Measurements from ENCODE around the gene CRYGS.

The CRYGS gene

DNA sequence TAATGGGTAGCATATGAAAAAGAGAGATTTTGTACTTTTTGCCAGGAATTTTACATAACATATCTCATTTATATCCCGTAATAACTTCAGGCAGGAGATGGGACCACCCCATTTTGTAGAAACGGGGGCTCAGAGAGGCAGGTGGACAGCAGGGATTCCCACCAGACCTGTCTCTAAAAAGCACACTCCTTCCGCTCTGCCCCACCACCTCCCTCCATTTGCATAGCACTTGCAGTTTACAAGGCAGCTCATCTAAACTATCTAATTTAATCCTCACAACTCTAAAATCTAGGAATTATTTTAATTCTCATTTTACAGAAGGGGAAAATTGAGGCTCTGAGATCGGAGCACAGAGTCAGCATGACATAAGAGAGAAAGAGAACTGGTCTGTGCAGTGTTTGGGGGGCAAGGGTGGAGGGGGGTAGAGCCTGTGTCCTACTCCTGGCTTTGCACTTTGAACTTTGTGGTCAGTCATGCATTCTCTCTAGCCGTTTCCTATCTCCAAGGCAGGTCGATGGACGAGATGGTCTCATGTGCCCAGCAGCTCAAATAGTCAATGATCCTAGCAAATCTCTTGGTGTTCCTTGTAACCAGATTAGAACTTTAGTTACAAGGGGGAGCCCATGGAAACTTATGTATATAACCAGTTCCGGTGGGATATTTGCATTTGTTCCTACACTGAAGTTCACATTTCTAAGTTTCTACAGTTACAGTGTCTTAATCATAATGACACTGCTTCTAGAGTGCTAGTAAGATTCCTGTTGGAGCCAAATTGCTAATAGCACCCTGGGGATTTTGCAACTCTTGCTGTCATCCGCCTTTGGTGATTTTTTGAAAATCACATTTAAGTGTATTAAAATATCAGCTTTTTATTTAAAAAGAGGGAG is 18.6 kb downstream of the CRYGS start:
- H3K4me2 ChIP-seq = peak overlapping the region in 8 of 11 experiments; percentile 11 to 60 (median 43); a peak in 14 of 22 replicates

DNA sequence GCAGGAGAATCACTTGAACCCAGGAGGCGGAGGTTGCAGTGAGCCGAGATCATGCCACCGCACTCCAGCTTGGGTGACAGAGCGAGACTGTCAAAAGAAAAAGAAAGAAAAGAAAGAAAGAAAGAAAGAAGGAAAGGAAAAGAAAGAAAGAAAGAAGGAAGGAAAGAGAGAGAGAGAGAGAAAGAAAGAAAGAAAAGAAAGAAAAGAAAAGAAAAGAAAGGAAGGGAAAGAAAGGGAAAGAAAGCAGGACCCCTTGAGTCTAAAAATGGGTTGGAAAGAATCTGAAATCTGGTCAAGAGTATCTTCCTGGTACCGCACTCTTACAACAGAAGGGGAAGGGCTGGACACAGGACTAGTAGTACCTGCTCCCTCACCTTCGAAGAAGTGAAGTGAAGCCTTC is 19.6 kb downstream of the CRYGS start:
- Histone ChIP-seq H3K4me3 (no peak overlapping the region), H3K9ac (no peak overlapping the region), H3K4me2 (no peak overlapping the region), H3K4me1 (peaks cover 2 to 52% (median 42%) of the 10 kb centered on the region in 10 experiments), H3K9me3 (replicated peaks in 1 of 11) (peaks cover 0 to 10% (median 5%) of the 10 kb centered on the region in 11 experiments; a peak in 10 of 22 replicates), H3K27ac (no peak overlapping the region), H3K36me3 (no peaks in the 10 kb centered on the region), H3K27me3 (no peaks in the 10 kb centered on the region), H4K20me1 (no peaks in the 10 kb centered on the region)
- no peak for TF ChIP-seq Cebpa-rat (IDR thresholded peaks at IDR 0.05)

More for the DNA sequence above, 18.6 kb downstream of the CRYGS start:
- Histone ChIP-seq H3K27me3 (no peaks in the 10 kb centered on the region), H3K9me3 (replicated peaks in 1 of 11) (peaks cover 0 to 10% (median 5%) of the 10 kb centered on the region in 11 experiments; a peak in 10 of 22 replicates), H3K36me3 (no peaks in the 10 kb centered on the region), H4K20me1 (no peaks in the 10 kb centered on the region), H3K4me3 (no peak overlapping the region), H3K27ac (no peak overlapping the region), H3K4me1 (peaks cover 0 to 53% (median 47%) of the 10 kb centered on the region in 10 experiments; a peak in 17 of 20 replicates), H3K9ac (no peak overlapping the region)
- no peak for TF ChIP-seq Cebpa-rat (IDR thresholded peaks at IDR 0.05)

GRCh38 chr3:186523434-186523833 is 20.7 kb downstream of the CRYGS start:
- H3K27ac ChIP-seq = no peak overlapping the region
- H3K4me3 ChIP-seq = no peak overlapping the region
- no peak for TF ChIP-seq Cebpa-rat (IDR thresholded peaks at IDR 0.05)
- no peak overlapping the region for H3K9ac ChIP-seq
- H3K4me1 ChIP-seq = peaks cover 11 to 52% (median 43%) of the 10 kb centered on the region in 10 experiments
- no peaks in the 10 kb centered on the region for H3K36me3 ChIP-seq
- no peak overlapping the region for H3K4me2 ChIP-seq
- peaks cover 0 to 8% (median 4%) of the 10 kb centered on the region in 11 experiments; a peak in 10 of 22 replicates for H3K9me3 ChIP-seq (replicated peaks in 1 of 11)
- no peaks in the 10 kb centered on the region for H4K20me1 ChIP-seq
- no peaks in the 10 kb centered on the region for H3K27me3 ChIP-seq

GRCh38 chr3:186523022-186523421 is 21.2 kb downstream of the CRYGS start:
- H3K9me3 ChIP-seq (replicated peaks in 1 of 11) = peaks cover 0 to 4% (median under 1%) of the 10 kb centered on the region in 11 experiments; a peak in 9 of 22 replicates
- no peaks in the 10 kb centered on the region for H4K20me1 ChIP-seq
- H3K27me3 ChIP-seq = no peaks in the 10 kb centered on the region
- H3K4me1 ChIP-seq = peaks cover 11 to 56% (median 47%) of the 10 kb centered on the region in 10 experiments
- no peak overlapping the region for H3K27ac ChIP-seq
- no peak overlapping the region for H3K4me3 ChIP-seq
- no peak for TF ChIP-seq Cebpa-rat (IDR thresholded peaks at IDR 0.05)
- H3K9ac ChIP-seq = no peak overlapping the region
- no peak overlapping the region for H3K4me2 ChIP-seq
- no peaks in the 10 kb centered on the region for H3K36me3 ChIP-seq

GRCh38 chr3:186520957-186521842 is 23.0 kb downstream of the CRYGS start:
- Histone ChIP-seq H3K9me3 (replicated peaks in 1 of 11) (peaks cover 12 to 17% (median 14%) of the 10 kb centered on the region in 11 experiments), H4K20me1 (no peaks in the 10 kb centered on the region), H3K36me3 (no peaks in the 10 kb centered on the region; a peak in 1 of 22 replicates), H3K4me2 (peak overlapping the region in 9 of 11 experiments; percentile 11 to 68 (median 59); a peak in 16 of 22 replicates), H3K27me3 (no peaks in the 10 kb centered on the region), H3K4me1 (peaks cover 11 to 57% (median 41%) of the 10 kb centered on the region in 10 experiments), H3K27ac (no peak overlapping the region), H3K4me3 (no peak overlapping the region), H3K9ac (no peak overlapping the region)
- no peak for TF ChIP-seq Cebpa-rat (IDR thresholded peaks at IDR 0.05)

DNA sequence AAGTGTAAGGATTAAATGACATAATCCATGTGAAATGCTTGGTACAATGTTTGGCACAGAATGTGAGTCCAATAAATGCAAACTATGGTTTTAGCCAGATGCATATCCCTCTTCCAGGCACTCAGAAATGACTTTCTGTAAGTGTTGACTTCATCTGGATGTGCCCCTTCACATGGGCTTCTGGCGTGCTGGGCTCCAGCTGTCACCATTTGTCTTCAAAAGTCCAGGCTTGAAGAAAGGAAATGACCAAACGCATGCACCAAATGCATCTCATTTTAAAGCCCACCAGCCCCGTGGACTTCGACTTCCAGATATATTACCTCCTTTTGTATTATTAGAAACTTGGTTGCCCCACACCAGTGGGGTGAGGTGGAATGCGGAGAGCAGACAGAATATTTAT is 23.7 kb downstream of the CRYGS start:
- peaks cover 12 to 20% (median 14%) of the 10 kb centered on the region in 11 experiments for H3K9me3 ChIP-seq (replicated peaks in 1 of 11)

GRCh38 chr3:186519021-186519658 is 25.0 kb downstream of the CRYGS start:
- no peak for TF ChIP-seq Cebpa-rat (IDR thresholded peaks at IDR 0.05)
- H3K36me3 ChIP-seq = no peaks in the 10 kb centered on the region; a peak in 1 of 22 replicates
- H3K4me3 ChIP-seq = no peak overlapping the region
- peaks cover 12 to 20% (median 14%) of the 10 kb centered on the region in 11 experiments for H3K9me3 ChIP-seq (replicated peaks in 1 of 11)
- H4K20me1 ChIP-seq = no peaks in the 10 kb centered on the region
- H3K27me3 ChIP-seq = no peaks in the 10 kb centered on the region
- H3K27ac ChIP-seq = no peak overlapping the region
- peaks cover 19 to 67% (median 50%) of the 10 kb centered on the region in 10 experiments for H3K4me1 ChIP-seq
- H3K9ac ChIP-seq = no peak overlapping the region
- H3K4me2 ChIP-seq = peak overlapping the region; percentile 58 to 80 (median 67)

More for the DNA sequence above, 23.7 kb downstream of the CRYGS start:
- H3K4me3 ChIP-seq = no peak overlapping the region
- peak overlapping the region in 1 of 11 experiments; percentile 63; a peak in 3 of 22 replicates for H3K4me2 ChIP-seq
- H3K27ac ChIP-seq = no peak overlapping the region
- peaks cover 12 to 57% (median 39%) of the 10 kb centered on the region in 10 experiments for H3K4me1 ChIP-seq
- no peaks in the 10 kb centered on the region; a peak in 1 of 22 replicates for H3K36me3 ChIP-seq
- no peaks in the 10 kb centered on the region for H4K20me1 ChIP-seq
- no peak overlapping the region for H3K9ac ChIP-seq
- H3K27me3 ChIP-seq = no peaks in the 10 kb centered on the region
- TF ChIP-seq Cebpa-rat (IDR thresholded peaks at IDR 0.05) = no peak

DNA sequence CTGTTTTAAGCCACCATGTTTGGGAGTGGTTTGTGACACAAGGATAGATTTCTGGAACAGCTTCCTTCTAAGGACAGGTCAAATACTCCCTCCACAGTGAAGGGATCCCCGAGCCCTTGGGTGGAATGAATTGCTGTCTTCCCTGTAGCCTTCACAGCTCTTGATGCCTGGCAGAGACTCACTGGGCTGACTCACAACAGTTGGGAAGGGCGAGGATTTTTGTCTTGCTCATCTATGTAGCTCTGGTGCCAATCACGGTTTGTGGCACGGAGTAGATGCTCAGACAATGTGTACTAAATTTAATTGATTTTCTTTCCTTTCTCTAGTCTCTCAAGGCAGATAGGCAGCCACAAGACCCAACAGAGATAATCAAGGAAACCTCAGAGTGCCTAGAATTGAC is 27.0 kb downstream of the CRYGS start:
- Histone ChIP-seq H3K9me3 (replicated peaks in 1 of 11) (peaks cover 12 to 20% (median 14%) of the 10 kb centered on the region in 11 experiments), H3K4me1 (peaks cover 19 to 67% (median 50%) of the 10 kb centered on the region in 10 experiments), H3K27ac (no peak overlapping the region), H3K9ac (no peak overlapping the region), H3K27me3 (no peaks in the 10 kb centered on the region), H4K20me1 (no peaks in the 10 kb centered on the region), H3K36me3 (no peaks in the 10 kb centered on the region; a peak in 1 of 22 replicates), H3K4me2 (no peak overlapping the region; a peak in 1 of 22 replicates), H3K4me3 (no peak overlapping the region)
- no peak for TF ChIP-seq Cebpa-rat (IDR thresholded peaks at IDR 0.05)

Data from BLaER1 treated with 17β-estradiol and CSF1 and Interleukin-3, amounts not matched to agents 10 nM and 100 nM (cell line).